Gastroesophageal sphincter (tissue), 3 donors: ENCODE results near the gene C1GALT1.

Source experiments
- CTCF ChIP-seq, 4 experiments: fragments of 200-600 bp in 2 of 4; fragments of 450-650 bp in 2 of 4; sonication (generic) in 1 of 4; IDR thresholded peaks; one replicate each; pipeline ENCODE4 v1.5.1; 2017 to 2019; ENCODE audit warnings: antibody characterized with exemption in 4 of 4, mild to moderate bottlenecking in 2 of 4, moderate library complexity in 2 of 4
- POLR2AphosphoS5 ChIP-seq: sonication (generic); formaldehyde crosslinking; IDR thresholded peaks from one replicate; pipeline ENCODE4 v1.6.1; 2017; ENCODE audit warnings: antibody characterized with exemption

GRCh38 chr7:7264306-7265040 lies 82.1 kb downstream of the C1GALT1 start:
- no peak for TF ChIP-seq CTCF (IDR thresholded peaks at IDR 0.05)
- TF ChIP-seq POLR2AphosphoS5: no peak
